SK-N-SH treated with all-trans-retinoic acid at 6 μM for 48 hours (cell line): Measurements from ENCODE around the gene COQ5.
A peak's percentile ranks its signal among the peaks of the same experiment; 100 is the strongest.

ENCODE experiments used
- ARNTL ChIP-seq: fragments of 450-650 bp; formaldehyde crosslinking; IDR thresholded peaks from 2 replicates; pipeline ENCODE4 v1.5.0; 2020; ENCODE audit warnings: low read depth, mild to moderate bottlenecking, moderate library complexity, borderline replicate concordance
- BACH2 ChIP-seq: fragments of 250-450 bp; sonication (Bioruptor Pico); IDR thresholded peaks from 2 replicates; pipeline ENCODE4 v1.9.0; 2021; ENCODE audit warnings: mild to moderate bottlenecking, borderline replicate concordance
- ISL1 ChIP-seq: fragments of 250-450 bp; sonication (Bioruptor Pico); IDR thresholded peaks from 2 replicates; pipeline ENCODE4 v2.1.2; 2022; ENCODE audit warnings: mild to moderate bottlenecking, moderate library complexity
- OSR1 ChIP-seq: fragments of 250-450 bp; sonication (Bioruptor Pico); IDR thresholded peaks from 2 replicates; pipeline ENCODE4 v1.8.0; 2022; ENCODE audit warnings: moderate library complexity, mild to moderate bottlenecking, inconsistent platforms
- RARB ChIP-seq: fragments of 250-450 bp; sonication (Bioruptor Pico); IDR thresholded peaks from 2 replicates; pipeline ENCODE4 v1.8.0; 2021; ENCODE audit warnings: mild to moderate bottlenecking, moderate library complexity
- TOX ChIP-seq: fragments of 250-450 bp; sonication (Bioruptor Pico); IDR thresholded peaks from 2 replicates; pipeline ENCODE4 v1.8.0; 2021; ENCODE audit warnings: mild to moderate bottlenecking, moderate library complexity, borderline replicate concordance
- ZFP3 ChIP-seq: fragments of 250-450 bp; sonication (Bioruptor Pico); IDR thresholded peaks from 2 replicates; pipeline ENCODE4 v1.5.0; 2020; ENCODE audit warnings: mild to moderate bottlenecking, moderate library complexity
- ZFP30 ChIP-seq: fragments of 450-650 bp; formaldehyde crosslinking; IDR thresholded peaks from 2 replicates; pipeline ENCODE4 v1.5.0; 2022; ENCODE audit warnings: mild to moderate bottlenecking, moderate library complexity
- ZNF565 ChIP-seq: fragments of 450-650 bp; formaldehyde crosslinking; conservative IDR thresholded peaks from 2 replicates; pipeline ENCODE4 v1.5.0; 2020; ENCODE audit warnings: low read depth, mild to moderate bottlenecking, moderate library complexity
- ZNF70 ChIP-seq: fragments of 450-650 bp; formaldehyde crosslinking; IDR thresholded peaks from 2 replicates; pipeline ENCODE4 v1.5.0; 2020; ENCODE audit warnings: mild to moderate bottlenecking, moderate library complexity
- TF ChIP-seq, protein P1 (sequence below): fragments of 250-450 bp; sonication (Bioruptor Pico); IDR thresholded peaks from 2 replicates; pipeline ENCODE4 v1.8.0; 2020; ENCODE audit warnings: mild to moderate bottlenecking, moderate library complexity, borderline replicate concordance
- TF ChIP-seq, protein P2 (sequence below): fragments of 250-450 bp; sonication (Bioruptor Pico); IDR thresholded peaks from 2 replicates; pipeline ENCODE4 v1.5.1; 2020; ENCODE audit warnings: low read depth, mild to moderate bottlenecking, moderate library complexity

DNA sequence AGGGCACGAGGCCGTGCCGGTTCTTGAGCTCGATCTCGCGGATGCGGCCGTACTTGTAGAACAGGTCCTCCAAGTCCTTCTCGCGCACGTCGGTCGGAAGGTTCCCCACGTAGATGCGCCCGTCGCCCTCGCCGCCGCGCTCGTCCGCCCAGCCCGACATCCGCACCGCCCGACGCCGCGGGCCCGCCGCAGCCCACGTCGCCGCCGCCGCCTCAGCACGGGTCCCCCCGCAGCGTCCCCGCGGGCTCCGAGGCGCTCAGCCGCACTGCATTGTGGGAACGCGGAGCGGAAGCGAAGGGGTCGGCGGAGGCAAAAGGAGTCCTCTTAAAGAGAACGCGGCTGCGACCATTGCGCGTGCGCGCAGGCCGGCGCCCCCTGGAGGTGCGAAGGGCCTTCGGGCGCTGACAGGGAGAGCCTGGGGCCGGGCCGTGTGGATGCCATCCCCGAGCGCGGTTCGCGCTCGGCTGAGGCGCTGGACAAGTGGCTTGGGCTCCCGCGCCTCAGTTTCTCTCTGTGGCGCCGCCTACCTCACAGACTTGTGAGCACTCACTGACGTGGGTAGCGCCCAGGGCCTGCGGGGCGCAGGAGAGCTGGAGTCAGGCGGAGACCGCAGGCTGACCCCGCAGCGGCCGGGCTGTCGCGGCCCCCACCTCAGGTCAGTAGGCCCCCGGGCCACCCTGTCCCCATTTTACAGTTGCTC lies 59.4 kb downstream of the COQ5 start, which contains the start of gene SRSF9:
- TF ChIP-seq TOX (CRISPR knock-in tag), result no peak
- no peak for TF ChIP-seq OSR1 (CRISPR knock-in tag)
- no peak for TF ChIP-seq RARB (CRISPR knock-in tag)
- no peak for TF ChIP-seq ISL1 (CRISPR knock-in tag)
- TF ChIP-seq BACH2 (CRISPR knock-in tag), result no peak
- no peak for TF ChIP-seq ARNTL
- TF ChIP-seq ZNF565 (CRISPR knock-in tag), result no peak
- TF ChIP-seq ZFP30, result no peak
- TF ChIP-seq, protein P1, sequence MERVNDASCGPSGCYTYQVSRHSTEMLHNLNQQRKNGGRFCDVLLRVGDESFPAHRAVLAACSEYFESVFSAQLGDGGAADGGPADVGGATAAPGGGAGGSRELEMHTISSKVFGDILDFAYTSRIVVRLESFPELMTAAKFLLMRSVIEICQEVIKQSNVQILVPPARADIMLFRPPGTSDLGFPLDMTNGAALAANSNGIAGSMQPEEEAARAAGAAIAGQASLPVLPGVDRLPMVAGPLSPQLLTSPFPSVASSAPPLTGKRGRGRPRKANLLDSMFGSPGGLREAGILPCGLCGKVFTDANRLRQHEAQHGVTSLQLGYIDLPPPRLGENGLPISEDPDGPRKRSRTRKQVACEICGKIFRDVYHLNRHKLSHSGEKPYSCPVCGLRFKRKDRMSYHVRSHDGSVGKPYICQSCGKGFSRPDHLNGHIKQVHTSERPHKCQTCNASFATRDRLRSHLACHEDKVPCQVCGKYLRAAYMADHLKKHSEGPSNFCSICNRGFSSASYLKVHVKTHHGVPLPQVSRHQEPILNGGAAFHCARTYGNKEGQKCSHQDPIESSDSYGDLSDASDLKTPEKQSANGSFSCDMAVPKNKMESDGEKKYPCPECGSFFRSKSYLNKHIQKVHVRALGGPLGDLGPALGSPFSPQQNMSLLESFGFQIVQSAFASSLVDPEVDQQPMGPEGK (CRISPR knock-in tag), result peak; percentile 42; the same call in 1 of the 2 replicates
- no peak for TF ChIP-seq ZFP3 (CRISPR knock-in tag)
- TF ChIP-seq, protein P2, sequence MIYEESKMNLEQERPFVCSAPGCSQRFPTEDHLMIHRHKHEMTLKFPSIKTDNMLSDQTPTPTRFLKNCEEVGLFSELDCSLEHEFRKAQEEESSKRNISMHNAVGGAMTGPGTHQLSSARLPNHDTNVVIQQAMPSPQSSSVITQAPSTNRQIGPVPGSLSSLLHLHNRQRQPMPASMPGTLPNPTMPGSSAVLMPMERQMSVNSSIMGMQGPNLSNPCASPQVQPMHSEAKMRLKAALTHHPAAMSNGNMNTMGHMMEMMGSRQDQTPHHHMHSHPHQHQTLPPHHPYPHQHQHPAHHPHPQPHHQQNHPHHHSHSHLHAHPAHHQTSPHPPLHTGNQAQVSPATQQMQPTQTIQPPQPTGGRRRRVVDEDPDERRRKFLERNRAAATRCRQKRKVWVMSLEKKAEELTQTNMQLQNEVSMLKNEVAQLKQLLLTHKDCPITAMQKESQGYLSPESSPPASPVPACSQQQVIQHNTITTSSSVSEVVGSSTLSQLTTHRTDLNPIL, result no peak
- TF ChIP-seq ZNF70 (CRISPR knock-in tag), result no peak
